H1 (cell line): Measurements from ENCODE around the gene CEP104.

Experiments used
- BACH1 ChIP-seq: IDR thresholded peaks from 2 replicates; pipeline ENCODE4 v1.6.1; 2012; ENCODE audit warnings: low read length, improper control_type of control experiment
- EP300 ChIP-seq, 2 experiments: IDR thresholded peaks; 1 replicate in 1 of 2; 2 replicates in 1 of 2; pipeline ENCODE4 v1.6.1; 2011 to 2012; ENCODE audit warnings: low read depth in 2 of 2, low read length in 2 of 2, mild to moderate bottlenecking in 2 of 2, borderline replicate concordance in 1 of 2, inconsistent platforms in 1 of 2, moderate library complexity in 1 of 2
- EZH2 ChIP-seq: fragments of 200-600 bp; sonication (generic); IDR thresholded peaks from 2 replicates; pipeline ENCODE4 v1.7.1; 2012; ENCODE audit warnings: low read depth, mild to moderate bottlenecking, moderate library complexity, low read length, inconsistent platforms; ENCODE audit not compliant: severe bottlenecking
- JUN ChIP-seq: IDR thresholded peaks from 2 replicates; pipeline ENCODE4 v1.6.1; 2011; ENCODE audit warnings: low read depth, mild to moderate bottlenecking, improper control_type of control experiment, low read length
- POLR2A ChIP-seq, 2 experiments: IDR thresholded peaks; 1 replicate in 1 of 2; 2 replicates in 1 of 2; pipeline ENCODE4 v1.6.1; 2011; ENCODE audit warnings: low read depth in 2 of 2, low read length in 2 of 2, mild to moderate bottlenecking in 2 of 2; ENCODE audit errors: control extremely low read depth in 1 of 2
- RAD21 ChIP-seq, 2 experiments: IDR thresholded peaks in 1 of 2; conservative IDR thresholded peaks in 1 of 2; 2 replicates each; pipeline ENCODE4 v1.6.1; 2011; ENCODE audit warnings: low read depth in 2 of 2, low read length in 2 of 2, improper control_type of control experiment in 1 of 2, inconsistent platforms in 1 of 2, mild to moderate bottlenecking in 1 of 2, moderate library complexity in 1 of 2
- TAF7 ChIP-seq: optimal IDR thresholded peaks from 2 replicates; pipeline ENCODE3; 2011; ENCODE audit warnings: low read depth, mild to moderate bottlenecking, inconsistent platforms, low read length, moderate library complexity, borderline replicate concordance
- YY1 ChIP-seq: IDR thresholded peaks from 2 replicates; pipeline ENCODE4 v1.6.1; 2011; ENCODE audit warnings: low read depth, mild to moderate bottlenecking, low read length
- TF ChIP-seq, protein P1 (sequence below), 3 experiments: IDR thresholded peaks; 1 replicate in 2 of 3; 2 replicates in 1 of 3; pipeline versions ENCODE4 v1.5.1 to v1.6.1; 2011; ENCODE audit warnings: low read length in 3 of 3, mild to moderate bottlenecking in 3 of 3, inconsistent platforms in 2 of 3, low read depth in 1 of 3, moderate library complexity in 1 of 3; ENCODE audit not compliant: insufficient read depth in 1 of 3; ENCODE audit errors: control extremely low read depth in 1 of 3

- TF ChIP-seq RAD21 (IDR thresholded peaks at IDR 0.05 in 1 of 2, conservative IDR thresholded peaks at IDR 0.05 in 1 of 2; ENCODE audit: low read depth in 2 of 2, low read length in 2 of 2) (no peak), TAF7 (no peak), YY1 (no peak), POLR2A (IDR thresholded peaks at IDR 0.05; ENCODE audit: control extremely low read depth in 1 of 2, low read depth in 2 of 2, low read length in 2 of 2) (peak in 1 of 2 experiments; percentile 44; a peak in 1 of 3 replicates), EP300 (IDR thresholded peaks at IDR 0.05; ENCODE audit: borderline replicate concordance in 1 of 2, low read depth in 2 of 2, low read length in 2 of 2) (no peak), JUN (no peak), EZH2 (no peak), BACH1 (no peak)
- TF ChIP-seq, protein P1, sequence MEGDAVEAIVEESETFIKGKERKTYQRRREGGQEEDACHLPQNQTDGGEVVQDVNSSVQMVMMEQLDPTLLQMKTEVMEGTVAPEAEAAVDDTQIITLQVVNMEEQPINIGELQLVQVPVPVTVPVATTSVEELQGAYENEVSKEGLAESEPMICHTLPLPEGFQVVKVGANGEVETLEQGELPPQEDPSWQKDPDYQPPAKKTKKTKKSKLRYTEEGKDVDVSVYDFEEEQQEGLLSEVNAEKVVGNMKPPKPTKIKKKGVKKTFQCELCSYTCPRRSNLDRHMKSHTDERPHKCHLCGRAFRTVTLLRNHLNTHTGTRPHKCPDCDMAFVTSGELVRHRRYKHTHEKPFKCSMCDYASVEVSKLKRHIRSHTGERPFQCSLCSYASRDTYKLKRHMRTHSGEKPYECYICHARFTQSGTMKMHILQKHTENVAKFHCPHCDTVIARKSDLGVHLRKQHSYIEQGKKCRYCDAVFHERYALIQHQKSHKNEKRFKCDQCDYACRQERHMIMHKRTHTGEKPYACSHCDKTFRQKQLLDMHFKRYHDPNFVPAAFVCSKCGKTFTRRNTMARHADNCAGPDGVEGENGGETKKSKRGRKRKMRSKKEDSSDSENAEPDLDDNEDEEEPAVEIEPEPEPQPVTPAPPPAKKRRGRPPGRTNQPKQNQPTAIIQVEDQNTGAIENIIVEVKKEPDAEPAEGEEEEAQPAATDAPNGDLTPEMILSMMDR (IDR thresholded peaks at IDR 0.05; ENCODE audit: control extremely low read depth in 1 of 3, insufficient read depth in 1 of 3, low read depth in 1 of 3, low read length in 3 of 3) = no peak
Measured at GRCh38 chr1:3772027-3772714, 84.8 kb downstream of the CEP104 start.
